GM18526 (cell line): ENCODE measurements around the gene ADGRG1.

Experiments used
- POLR2A ChIP-seq: IDR thresholded peaks from 3 replicates; pipeline ENCODE4 v1.6.1; 2011; ENCODE audit not compliant: insufficient read length; ENCODE audit errors: extremely low read depth

ADGRG1 gene

DNA sequence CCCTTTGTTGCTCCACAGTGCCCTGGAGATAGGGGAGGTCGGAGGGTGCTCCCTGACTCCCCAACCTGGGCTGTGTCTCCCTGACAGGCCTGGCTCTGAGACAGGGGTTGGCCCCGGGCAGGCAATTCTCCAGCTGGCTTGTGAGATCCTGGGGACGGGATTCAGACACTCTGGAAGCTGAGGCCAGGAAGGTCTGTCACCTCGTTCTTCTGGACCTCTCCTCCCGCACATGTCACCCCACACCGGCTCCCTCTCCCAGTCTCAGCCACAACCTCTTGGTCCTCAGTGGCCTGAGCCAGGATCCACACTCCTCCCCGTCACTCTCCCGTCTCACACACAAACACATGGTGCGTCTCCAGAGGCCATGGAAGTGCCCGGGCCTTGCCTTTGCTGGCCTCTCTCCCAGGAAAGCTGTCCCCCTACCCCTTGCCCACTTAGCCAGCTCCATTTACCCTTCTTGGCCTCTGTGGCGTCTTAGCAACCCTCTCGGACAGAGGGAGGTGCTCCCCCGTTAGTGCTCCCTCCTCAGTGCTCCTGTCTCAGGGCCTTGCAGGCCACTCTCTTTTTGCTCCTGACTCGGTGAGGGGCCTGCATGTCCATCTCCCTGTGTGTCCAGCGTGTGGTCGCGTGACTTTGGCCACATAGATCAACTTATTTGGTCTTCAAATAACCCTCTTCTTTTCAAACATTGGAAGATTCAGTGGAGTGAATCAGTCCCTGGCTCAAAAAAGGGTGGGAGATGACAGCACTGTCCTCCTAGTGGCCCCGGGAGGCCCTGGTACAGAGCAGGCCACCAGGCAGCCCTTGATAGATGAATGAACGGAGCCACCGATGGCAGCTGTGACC, 40.4 kb downstream of the ADGRG1 start:
- no peak for TF ChIP-seq POLR2A

DNA sequence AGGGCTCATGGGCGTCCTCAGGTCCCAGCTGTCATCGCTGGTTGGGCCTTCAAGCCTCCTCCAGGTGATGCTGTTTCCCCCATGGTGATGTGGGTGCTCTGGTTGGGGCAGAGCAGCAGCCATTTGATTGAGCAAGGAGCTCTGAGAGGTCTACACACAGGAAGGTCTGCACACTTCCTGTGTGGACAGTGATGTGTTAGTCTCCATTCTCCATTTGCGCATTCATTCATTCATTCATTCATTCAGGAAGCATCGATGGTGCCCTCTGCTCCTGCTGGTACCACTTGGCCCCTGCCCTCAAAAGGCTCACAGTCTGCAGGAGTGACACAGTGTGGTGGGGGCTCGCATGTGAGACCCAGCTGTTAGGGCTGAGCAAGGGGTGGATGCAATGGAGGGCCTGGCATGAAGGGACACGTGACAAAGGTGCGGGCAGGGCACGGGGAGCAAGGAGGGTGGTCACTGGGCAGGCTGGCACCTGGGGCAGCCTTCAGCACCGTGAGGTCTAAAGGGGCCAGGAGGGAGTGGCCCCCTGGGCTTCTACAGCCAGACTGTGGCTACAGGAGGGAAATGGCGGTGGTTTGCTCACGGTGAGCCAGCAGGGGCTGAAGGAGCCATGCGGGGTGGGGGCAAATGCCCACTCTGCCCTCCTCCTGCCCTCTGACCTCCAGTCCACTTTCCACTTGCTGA, 41.2 kb downstream of the ADGRG1 start:
- TF ChIP-seq POLR2A, result no peak

DNA sequence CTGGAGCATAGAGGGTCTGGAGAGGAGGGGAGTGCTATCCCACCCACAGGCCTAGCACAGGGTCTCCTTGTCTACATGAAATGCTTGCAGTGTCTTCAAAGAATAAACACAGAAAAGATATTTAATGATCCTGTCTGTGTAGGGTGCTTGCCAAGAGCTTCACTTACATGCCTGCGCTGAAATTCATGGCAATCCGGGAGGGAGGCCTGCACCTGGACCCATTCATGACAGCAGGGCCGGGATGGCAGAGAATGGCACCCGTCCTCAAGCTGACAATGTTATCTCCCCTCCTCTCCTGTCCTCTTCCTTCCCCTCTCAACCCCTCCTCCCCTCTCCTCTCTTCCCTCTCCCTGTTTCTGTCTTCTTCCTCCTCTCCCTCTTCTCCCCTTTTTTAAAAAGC, 41.8 kb downstream of the ADGRG1 start:
- TF ChIP-seq POLR2A, result no peak

DNA sequence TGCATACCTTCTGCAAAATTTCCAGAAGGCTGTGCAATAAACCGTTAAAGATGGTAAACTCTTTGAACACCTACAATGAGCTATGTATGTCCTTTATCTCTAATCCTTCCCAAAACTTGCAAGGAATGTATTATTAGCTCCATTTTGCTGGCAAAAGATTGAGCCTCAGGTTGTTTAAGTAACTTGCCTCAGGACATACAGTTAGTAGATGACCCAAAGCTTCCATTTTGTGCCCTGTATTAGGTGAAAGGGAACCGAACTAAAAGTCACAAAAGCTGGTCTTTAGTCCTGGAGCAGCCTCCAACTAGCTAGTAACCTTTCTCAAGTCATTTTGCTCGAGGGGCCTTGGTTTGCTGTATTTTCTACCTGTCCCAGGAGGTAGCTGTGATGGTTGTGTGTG, 44.0 kb downstream of the ADGRG1 start:
- no peak for TF ChIP-seq POLR2A

DNA sequence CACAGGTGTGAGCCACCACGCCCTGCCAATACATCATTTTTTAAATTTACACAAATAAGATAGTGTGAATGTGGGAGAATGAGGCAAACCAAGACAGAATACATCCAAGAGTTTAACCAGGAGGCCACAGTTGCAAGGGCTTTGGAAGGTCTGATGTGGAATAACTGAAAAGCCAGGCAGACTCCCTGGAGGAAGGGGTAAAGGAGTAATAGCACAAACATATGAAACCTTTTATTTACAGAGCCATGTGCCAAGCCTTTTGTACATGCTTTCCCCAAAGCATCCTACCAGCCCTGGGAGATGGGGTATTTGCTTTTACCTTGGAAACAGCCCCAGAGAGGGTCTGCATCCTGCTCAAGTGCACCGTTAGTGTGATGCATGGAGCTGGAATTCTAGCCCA, 44.4 kb downstream of the ADGRG1 start:
- no peak for TF ChIP-seq POLR2A

DNA sequence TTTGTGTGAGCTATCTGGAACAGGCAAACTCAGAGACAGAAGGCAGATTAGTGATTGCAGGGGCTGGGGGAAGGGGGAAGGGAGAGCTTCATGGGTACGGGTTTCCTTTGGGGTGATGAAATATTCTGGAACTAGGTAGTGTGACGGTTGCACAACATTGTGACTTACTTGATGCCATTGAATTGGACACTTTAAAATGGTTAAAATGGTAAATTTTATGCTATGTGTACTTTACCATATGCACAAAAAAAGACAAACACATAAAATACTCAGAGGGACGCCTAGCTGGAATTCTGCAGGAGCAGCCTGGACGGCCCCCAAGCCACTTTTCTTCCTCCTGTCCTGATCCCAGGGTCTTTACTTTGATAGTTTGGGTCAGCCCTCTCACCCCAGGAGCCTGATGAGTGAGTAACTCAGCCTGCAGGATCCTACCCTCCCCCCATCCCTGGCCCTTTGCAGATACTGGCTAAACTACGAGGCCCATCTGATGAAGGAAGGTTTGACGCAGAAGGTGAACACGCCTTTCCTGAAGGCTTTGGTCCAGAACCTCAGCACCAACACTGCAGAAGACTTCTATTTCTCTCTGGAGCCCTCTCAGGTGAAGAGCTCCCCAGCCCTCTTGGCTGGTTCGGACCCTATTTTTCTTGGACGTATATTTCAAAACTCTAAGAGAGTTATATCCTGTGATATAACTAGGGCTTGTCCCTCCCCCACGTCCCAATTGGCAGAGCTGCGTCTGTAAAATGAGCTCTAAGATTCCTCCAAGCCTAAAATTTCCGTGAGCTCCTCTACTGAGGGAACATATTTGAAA, 47.5 kb downstream of the ADGRG1 start:
- TF ChIP-seq POLR2A, result no peak

DNA sequence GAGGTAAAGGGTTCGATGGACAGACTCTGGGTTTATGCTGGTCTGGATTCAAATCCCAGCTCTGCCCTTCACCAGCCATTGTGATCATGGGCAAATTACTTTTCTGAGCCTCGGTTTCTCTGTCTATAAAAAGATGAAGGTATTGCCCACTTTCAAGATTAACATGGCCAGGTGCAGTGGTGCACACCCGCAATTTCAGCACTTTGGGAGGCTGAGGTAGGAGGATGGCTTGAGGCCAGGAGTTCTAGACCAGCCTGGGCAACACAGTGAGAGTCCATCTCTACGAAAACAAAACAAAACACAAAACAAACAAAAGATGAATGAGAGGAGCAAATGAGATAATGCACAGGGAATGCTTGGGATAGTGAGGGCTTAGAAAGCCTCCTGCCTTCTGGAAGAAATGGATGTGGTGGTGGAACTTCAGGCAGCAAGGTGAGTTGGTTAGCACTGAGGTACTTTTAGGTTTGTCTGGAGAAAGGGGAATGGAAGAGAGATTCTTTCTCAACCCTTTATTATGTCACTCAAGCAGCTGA, 48.2 kb downstream of the ADGRG1 start:
- TF ChIP-seq POLR2A, result no peak

DNA sequence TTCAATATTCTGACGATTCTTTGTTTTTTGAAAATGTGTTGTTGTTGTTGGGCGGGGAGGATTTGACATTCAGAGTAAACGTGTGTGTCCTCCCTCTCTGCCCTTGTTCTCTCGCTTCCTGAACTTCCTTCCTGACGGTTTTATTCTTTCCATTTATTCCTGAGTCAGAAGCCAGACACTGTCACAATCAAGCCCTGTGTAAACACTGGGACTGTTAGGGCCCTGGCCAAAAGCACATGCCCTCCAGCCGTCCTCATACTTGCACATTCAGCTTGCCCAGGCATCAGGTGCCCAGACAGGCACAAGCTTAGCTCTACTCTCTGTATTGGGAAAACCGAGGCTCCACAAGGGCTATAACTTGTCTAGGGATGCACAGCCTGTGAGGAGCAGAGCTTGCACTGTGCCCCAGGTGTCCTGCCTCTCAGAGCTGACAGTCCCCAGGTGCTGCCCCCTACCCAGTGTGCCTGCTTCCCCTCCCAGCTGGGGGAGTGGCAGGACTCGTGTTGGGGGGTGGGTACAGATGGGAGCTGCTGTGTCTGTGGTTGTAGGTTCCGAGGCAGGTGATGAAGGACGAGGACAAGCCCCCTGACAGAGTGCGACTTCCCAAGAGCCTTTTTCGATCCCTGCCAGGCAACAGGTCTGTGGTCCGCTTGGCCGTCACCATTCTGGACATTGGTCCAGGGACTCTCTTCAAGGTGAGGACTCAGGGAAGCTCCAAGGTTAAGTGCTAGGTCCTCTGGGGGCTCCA, 49.4 kb downstream of the ADGRG1 start:
- no peak for TF ChIP-seq POLR2A

DNA sequence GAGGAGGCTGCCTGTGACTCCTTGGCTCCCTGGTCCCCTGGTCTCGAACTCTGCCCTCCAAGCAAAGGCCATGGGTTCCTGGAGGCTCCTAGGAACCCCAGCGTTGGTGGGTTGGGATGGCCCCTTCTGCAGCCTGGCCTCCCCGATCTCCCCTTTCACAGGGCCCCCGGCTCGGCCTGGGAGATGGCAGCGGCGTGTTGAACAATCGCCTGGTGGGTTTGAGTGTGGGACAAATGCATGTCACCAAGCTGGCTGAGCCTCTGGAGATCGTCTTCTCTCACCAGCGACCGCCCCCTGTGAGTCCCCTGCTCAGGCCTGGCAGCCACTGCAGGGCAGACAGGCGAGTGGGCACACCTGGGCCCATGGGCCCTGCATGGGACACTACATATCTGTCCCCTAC, 50.6 kb downstream of the ADGRG1 start:
- no peak for TF ChIP-seq POLR2A

DNA sequence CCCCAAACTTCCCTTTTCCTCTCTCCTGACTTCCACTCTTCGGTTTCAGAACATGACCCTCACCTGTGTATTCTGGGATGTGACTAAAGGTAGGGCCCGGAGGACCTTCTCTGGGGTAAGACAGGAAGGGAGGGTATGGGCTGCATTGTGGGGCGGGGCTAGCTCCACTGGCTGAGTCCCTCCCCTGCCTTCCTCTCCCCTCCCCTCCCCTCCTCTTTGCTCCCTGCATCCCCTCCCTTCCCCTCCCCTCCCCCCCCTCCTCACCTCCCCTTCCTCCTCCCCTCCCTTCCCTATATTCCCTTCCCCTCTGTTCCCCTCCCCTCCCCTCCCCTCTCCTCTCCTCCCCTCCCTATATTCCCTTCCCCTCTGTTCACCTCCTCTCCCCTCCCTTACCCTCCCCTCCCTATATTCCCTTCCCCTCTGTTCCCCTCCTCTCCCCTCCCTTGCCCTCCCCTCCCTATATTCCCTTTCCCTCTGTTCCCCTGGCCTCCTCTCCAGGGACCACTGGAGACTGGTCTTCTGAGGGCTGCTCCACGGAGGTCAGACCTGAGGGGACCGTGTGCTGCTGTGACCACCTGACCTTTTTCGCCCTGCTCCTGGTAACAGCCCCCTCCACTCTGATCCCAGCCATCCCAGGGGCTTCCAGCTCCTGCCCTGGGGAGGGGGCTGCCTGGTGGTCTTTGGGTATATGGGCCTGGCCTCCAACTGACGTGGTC, 51.5 kb downstream of the ADGRG1 start:
- TF ChIP-seq POLR2A, result no peak

DNA sequence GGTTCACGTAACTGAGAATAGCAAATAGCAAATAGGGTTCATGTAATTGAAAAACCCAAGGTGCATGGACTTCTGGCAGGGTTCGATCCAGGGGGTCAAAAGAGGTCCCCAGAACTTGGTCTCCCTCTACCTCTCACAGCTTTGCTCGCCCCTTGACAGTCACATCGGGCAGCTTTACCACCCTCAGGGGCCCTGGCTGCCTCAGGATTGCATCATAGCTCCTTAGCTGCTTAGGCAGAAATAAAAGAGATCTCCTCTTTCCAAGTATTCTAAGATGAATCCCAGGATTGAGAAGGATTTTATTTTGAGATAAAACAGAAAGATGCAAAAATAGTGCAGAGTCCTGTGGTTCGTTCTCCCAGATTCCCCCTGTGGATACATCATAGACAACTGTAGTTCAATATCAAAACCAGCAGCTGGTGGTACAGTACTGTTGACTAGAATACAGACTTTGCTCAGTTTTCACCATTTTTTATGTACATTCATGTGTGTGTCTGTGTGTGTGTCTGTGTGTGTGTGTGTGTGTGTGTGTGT, 52.5 kb downstream of the ADGRG1 start:
- TF ChIP-seq POLR2A, result no peak

DNA sequence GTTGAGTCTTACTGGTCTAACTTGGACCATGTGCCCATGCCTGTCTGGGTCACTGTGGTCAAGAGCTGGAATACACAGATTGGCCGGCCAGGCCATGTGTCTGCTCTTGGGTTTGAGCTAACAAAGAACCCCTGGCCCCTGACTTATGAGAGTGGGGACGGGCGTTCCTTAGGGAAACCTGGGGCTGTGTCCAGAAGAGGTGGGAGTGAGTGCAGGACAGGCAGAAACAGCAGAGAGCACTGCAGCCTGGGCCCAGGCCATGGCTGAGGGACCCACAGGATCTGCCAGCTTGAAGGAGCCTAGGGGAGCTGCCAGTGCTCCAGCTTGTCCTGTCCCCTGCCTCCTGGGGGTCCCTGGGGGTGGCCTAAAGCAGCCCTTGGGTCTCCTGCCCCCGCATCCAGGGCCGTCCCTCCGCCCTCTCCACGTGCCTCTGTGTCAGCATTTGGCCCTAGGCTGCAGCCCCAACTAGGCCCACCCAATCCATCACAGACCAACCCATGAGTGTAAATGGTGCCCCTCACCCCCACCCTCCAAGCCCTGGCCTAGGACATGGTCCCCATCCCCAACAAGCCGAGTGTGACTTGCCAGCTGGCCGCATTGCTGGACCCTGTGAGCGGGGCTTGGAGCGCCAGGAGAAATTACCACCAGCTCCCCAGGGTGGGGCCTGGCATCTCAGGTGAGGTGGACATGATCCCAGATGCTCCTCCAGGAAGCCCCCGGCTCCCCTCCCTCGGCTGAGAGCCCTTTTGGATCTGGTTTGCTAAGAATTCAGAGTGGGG, 53.7 kb downstream of the ADGRG1 start:
- no peak for TF ChIP-seq POLR2A
